IPS-NIHi7 (cell line): ENCODE data around the gene CRISPLD2.
A peak's percentile ranks its signal among the peaks of the same experiment; 100 is the strongest.

Experiments used
- DNase-seq: peaks from one replicate; pipeline ENCODE4 v3.0.0; 2012; ENCODE audit warnings: mixed read lengths; ENCODE audit errors: extremely low spot score

Gene CRISPLD2, protein sequence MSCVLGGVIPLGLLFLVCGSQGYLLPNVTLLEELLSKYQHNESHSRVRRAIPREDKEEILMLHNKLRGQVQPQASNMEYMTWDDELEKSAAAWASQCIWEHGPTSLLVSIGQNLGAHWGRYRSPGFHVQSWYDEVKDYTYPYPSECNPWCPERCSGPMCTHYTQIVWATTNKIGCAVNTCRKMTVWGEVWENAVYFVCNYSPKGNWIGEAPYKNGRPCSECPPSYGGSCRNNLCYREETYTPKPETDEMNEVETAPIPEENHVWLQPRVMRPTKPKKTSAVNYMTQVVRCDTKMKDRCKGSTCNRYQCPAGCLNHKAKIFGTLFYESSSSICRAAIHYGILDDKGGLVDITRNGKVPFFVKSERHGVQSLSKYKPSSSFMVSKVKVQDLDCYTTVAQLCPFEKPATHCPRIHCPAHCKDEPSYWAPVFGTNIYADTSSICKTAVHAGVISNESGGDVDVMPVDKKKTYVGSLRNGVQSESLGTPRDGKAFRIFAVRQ

DNA sequence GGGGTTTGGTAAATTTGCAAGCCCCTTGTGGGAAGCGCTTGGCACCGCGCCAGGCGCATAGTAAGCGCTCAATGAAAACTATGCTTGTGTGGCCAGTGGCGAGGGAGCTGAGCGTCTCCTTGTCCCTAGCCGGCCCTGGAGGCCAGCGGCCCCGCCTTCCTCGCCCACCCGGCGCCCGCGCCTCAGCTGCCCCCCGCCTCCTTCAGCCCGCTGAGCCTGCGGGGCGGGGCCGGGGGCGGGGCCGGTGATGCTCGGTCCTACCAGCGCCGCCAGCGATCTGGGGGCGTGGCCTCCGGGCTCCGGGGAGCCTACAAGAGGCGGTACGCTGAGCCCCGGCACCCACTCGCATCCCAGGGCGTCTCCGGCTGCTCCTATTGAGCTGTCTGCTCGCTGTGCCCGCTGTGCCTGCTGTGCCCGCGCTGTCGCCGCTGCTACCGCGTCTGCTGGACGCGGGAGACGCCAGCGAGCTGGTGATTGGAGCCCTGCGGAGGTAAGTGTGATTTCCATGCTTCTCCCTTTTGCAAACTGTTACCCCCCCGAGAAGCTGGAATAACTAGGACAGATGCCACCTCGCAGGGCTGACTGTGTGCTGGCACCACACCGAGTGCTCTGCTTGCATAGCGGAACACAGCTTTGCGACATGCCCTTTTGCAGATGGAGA, at the start of gene CRISPLD2:
CRISPLD2 (plus strand) TSS at position 342 of the 661 bp plus-strand sequence. CDS start 18,511 bp downstream, outside the sequence.
- peak; percentile 99 for DNase-seq

DNA sequence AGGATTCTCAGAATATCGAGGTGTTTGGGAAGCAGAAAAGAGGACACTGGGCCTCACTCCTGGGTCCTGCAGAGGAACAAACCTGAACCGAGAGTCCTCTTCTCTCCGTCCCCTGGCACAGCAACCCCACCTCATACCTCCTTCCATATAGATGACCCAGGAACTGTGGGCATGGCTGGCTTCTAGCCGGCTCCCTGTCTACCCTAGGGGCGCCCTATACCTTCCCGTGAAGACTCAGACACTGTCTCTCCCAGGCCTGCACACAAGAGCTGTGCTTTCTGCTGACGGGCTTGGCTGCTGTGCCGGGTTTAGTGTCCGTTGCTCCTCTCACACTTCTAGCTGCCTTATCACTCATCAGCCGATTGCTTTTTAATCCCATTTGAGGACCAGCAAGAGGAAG, 46.5 kb upstream of the CRISPLD2 start:
- no peak for DNase-seq

DNA sequence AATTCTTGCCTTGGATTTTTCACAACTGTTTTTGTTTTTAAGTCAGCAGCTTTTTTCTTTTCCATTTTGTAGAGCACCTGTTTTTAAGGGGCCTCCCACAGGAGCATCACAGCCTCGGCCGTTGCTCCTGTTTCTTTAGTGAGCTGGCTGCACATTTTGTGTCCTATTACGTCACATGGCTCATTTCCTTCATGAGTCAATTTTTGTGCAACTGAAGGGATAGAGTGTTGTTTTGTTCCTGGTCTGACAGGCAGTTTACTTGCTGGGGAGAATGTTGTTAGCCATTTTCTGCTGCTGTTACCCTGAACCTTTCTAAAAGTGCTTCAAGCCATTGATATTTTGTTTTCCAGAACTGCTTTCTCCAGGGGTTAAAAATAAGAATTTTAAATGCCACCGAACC, 45.0 kb upstream of the CRISPLD2 start:
- no peak for DNase-seq

DNA sequence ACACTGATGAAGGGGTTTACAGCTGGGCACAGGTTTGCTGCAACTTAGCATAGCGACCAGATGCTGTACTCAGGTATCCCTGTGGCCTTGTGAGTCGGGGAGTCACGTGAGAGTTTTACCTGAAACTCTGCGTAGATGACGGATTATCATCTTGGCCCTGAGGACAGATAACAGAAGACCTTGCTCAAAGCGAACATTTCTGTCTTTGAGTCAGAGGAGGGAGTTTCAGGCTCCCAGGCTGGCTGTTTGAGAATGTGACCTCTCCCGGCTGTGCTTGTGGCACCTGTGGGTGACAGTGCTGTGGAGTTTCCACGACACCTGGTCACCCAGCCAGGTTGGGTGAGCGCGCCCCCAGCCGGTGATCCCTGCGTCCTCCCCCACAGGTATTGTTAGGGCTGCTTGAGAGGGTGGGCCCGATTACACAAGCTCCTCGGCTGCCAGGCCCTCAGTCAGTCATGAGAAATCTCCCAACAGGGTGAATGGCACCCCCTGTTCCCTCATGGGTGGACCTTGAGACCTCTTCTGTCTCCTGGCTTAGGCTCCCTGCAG, 44.4 kb upstream of the CRISPLD2 start:
- no peak for DNase-seq

DNA sequence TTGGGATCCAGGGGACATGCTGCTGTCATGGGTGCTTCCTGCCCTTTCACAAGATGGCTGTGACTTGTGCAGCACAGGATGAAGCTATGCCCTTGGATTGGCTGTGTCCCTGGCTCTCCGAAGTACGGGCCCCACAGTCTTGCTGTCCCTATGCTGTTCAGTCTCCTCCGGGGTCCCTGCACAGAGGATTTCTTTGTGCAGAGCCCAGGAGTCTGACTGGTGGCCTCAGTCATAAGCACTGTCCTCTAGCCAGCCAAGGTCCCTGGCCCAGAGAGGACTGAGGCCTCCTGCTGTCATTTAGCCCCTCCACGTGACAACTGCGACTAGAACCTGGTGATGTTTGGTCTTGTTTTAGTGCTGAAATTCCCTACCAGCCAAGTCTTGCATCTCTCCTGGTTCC, 42.4 kb upstream of the CRISPLD2 start:
- DNase-seq = no peak

DNA sequence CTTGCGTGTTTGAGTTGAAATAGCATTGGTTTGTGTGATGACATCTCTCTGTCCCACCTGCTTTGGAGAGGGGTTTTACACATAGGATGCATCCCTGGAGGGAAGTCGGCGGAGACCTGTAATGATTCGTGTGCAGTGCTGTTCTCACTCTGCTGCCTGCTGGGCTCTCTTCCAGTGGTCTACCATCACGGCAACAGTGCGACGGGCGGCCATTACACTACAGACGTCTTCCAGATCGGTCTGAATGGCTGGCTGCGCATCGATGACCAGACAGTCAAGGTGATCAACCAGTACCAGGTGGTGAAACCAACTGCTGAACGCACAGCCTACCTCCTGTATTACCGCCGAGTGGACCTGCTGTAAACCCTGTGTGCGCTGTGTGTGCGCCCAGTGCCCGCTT, 41.1 kb upstream of the CRISPLD2 start:
- DNase-seq = no peak

DNA sequence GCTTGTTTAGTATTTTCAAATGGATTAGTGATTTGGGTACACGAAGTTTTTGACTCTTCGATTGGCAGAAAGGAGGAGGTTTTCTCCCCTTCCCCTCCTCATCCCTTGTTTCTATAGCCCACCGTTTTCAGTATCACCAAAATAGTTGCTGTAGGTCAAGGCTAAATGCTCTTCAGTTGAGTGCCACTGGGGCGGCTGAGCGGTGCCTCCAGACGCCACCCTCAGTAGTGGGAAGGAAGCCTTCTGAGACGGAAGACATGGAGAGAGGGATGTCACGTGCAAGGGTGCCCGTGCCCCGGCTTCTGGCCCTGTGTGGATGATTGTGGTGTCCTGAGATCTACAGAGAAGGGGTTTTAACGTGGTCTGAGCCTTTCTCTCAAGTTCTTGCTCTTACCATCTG, 39.7 kb upstream of the CRISPLD2 start:
- no peak for DNase-seq

DNA sequence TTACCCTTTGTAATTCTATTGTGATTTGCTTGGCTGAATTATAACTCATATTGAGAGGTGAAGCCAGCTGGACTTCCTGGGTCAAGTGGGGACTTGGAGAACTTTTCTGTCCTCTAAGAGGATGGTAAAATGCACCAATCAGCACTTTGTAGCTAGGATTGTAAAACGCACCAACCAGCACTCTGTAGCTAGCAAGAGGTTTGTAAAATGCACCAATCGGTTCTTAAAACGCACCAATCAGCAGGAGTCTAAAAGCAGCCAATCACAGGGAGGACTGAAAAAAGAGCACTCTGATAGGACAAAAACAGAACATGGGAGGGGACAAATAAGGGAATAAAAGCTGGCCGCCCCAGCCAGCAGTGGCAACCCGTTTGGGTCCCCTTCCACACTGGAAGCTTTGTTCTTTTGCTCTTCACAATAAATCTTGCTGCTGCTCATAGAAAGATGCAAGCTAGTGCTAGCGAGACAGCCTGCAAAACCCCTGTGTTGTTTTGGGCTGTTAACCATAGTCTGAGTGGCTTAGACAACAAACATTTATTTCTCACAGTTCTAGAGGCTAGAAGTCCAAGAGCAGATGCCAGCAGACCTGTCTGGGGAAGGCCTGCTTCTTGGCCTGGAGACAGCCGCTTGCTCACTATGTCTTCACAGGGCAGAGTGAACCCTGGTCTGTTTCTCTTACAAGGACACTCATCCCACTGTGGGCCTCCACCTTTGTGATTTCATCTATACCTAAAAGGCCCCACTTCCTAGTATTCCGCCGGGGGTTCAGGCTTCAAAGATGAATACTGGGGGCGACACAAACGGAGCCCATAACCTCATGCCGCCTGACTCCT, 39.0 kb upstream of the CRISPLD2 start:
- no peak for DNase-seq

DNA sequence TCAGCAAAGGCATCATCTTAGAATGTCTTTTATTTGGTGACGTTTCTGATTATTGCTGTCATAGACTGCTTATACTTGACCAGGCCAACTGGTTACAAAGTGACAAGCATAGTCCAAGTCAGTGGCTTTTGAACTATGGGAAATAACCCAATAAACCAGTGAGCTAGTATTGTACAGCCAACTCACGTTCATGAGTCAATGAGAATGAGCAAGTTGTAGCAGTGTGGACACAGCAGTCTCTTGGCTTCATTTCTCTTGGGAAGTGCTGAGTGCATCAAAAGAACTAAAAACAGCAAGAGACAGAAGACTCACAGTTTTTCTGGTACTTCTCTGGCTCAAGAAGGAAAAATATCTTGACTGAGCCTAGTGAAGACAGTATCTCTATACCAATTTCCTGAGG, 36.9 kb upstream of the CRISPLD2 start:
- DNase-seq = no peak

DNA sequence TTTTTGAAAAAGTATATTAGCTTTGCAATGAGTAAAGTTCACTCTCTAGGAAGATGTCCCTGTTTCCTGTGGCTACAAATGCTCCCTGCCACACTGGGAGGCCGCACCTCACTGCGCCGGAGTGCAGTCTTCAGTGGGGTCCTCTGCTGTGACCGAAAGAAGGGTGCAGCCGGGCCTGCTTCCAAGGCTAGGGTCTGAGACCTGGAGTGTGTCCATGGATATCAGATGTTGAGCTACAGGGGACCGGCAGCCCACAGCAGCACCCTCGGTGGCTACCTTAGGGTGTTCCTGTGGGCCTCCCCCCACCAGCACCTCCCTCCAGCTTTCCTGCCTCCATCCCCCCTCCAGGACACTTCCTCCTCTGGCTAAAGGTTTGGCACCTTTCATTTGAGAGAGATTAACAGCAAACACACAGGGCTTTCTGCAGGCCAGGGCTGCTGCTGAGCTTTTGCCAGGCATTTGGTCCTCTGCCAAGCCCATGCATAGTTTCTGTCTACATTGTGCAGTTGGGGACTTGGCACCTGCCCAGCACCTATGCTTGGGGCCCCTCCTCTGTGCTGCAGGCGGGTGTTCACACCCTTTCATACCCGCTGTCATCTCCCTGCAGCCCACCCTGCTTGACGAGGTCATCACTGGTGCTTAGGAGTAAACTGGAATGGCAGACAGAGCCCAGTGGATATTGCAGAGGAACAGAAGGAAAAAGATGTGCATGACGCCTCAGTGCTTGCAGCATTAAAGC, 33.8 kb upstream of the CRISPLD2 start:
- DNase-seq = no peak

DNA sequence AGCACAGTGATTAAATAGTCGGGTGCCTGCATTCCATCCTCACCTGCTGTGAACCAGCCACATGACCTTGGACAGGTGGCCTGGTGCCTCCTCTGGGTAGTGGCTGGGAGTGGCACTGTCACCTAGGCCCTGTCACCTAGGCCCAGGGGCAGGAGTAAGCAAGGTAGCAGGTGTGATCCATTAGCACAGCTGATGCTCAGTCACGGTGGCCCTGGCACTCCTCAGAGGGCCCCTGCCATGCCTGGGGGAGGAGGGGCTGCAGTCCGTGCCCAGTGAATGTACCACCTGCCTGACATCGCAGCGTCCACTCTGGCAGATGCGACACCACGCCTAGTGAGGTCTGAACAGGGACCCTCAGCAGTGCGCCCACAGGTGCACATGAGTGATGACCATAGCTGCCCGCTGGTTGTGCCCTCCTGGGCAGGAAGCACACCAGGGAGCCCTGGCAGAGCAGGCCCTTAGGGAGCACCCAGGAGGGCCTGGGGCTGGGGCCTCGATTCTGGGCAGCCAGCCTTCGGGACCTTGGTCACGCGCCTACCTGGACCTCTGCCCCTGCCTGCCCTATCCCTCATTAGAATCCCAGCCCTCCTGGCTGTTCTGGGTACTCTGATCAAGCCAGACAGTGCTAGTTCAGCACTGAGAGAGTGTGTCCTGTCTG, 33.1 kb upstream of the CRISPLD2 start:
- no peak for DNase-seq

DNA sequence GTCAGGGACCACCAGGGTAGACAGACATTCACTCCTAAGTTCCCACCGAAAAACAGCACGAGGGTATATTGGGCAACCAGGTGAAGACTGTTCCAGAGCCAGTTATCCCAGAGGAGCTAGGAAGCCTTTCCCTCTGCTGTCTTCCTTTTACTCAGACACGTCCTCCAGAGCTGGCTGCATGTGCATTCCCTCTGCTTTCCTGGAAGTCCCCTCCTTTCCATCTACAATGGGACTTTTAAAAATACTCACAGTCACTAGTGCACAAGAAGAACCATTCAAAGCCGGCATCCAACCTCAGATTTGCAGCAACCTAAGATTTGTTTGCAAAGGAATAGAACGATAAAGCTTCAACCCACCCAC, 32.5 kb upstream of the CRISPLD2 start:
- no peak for DNase-seq

DNA sequence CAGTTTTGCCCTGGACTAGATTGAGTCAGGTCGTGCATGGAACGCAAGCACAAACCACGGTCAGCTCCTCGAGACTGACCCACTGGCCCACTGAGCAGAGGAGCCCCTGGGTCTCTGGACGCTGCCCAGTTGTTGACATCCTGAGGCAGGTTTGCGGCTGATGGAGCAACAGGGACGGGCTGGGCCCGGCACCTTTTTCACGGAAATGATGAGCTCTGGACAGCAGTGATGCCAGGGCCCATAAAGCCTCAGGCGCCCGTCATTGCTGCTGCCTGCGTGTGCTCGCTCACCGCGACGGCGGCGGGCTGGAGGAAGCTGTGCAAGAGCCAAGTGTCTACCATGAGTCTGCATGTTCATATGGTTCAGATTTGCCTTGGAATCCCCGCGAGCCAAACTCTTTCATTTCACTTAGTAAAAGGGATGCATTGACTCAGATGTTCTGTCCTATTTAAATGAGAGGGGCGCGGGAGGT, 30.8 kb upstream of the CRISPLD2 start:
- DNase-seq = no peak

DNA sequence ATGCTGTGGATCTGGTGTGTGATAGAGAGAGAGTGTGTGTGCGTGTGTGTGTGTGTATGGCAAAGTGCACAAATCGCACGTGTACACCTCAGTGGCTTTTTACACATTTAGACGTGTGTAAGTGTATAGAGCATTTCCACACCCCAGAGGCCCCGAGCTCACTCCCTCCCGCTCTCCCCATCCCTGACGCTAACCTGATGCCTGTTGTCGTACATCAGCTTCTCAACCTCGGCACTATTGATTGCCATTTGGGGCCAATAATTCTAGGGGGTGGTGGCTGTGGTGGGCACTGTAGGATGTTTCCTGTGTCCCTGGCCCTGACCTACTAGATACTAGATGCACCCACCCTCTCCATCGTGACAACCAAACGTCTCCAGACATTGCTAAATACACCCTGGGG, 30.4 kb upstream of the CRISPLD2 start:
- no peak for DNase-seq

DNA sequence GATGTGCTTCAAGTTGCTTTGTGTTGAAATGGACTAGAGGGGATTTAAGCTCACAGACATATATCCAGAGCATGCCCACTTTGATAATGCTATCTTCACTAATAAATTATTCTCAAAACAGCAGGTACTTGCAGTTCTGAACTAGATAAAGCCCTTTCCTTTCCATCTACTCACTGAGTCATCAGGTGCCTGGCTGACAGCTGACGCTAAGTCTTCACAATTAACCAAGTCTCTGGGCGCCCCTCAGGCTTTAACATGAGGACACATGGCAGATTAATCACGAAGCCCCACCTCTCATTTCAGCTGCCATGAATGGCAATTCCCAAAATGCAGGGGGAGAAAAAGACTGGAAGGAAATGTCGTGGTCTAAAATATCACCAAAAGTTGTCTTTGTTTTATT, 29.5 kb upstream of the CRISPLD2 start:
- DNase-seq = no peak

DNA sequence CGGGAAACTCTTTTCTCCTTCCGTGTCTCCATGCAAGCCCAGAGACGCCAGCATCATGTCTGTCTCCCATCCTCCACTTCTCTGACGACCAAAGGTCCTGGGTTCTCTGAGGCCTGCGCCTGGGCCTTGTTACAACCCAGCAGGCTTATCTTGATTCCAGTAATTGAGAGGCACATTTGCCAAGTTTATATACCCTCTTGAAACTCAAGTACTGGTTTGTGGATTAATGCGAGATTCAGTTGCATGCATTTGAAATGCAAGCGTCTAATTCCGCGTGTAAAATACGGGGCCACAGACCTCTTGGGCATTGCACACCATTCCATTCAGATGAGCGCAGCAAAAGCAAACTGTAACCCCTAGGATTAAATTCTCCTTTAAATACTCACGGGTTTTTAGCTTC, 28.7 kb upstream of the CRISPLD2 start:
- no peak for DNase-seq

DNA sequence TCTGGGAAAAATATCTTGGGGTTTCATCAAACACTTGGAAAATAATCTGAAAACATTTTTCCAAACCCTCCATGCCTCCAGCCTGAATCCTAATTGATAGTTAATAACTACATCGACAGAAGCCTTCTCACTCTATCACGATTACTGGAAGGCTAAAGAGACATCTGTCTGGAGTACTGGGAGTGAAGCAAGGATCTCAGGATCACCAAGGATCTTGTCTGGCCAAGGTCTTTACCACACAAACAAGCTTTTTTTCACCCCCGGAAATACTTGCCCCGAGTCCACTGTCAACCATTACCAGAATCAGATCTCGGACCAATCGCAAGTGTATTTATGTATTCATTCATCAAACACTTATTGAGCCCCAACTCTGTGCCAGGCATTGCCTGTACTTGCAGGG, 28.3 kb upstream of the CRISPLD2 start:
- no peak for DNase-seq

DNA sequence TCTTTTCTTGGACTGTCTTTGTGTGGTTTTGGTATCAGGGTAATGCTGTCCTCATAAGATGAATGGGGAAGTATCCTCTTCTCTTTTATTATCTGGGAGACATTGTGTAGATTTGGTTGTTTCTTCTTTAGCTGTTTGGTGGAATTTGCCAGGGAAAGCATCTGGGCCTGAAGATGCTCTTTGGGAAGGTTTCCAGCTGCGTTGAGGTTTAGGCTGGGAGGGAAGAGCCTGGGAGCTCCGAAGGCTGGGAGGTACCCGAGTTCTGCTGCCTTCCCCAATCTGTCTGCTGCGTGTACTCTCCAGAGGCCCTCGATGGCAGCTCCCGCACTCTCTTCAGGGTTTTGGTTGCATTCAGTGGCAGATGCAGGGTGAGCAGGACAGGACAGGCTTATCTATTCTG, 25.6 kb upstream of the CRISPLD2 start:
- no peak for DNase-seq

DNA sequence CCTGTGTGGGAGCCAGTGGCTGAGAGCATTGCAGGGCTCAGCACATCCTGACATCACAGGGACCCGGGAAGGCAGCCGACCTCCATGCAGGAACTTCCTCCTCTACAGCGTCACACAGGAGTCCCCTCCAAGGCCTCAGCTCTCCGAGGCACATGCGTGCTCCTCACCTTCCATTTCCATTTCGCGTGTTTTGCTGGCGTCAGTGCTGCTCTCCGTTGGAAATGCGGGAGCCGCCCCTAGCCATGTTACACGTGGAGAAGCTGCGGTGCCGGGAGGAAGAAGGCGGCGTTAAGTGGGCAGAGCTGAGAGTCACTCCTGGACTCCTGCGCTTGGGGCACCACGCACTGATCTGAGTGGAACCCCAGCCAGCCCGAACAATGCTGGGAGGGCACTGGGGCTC, 25.2 kb upstream of the CRISPLD2 start:
- no peak for DNase-seq

DNA sequence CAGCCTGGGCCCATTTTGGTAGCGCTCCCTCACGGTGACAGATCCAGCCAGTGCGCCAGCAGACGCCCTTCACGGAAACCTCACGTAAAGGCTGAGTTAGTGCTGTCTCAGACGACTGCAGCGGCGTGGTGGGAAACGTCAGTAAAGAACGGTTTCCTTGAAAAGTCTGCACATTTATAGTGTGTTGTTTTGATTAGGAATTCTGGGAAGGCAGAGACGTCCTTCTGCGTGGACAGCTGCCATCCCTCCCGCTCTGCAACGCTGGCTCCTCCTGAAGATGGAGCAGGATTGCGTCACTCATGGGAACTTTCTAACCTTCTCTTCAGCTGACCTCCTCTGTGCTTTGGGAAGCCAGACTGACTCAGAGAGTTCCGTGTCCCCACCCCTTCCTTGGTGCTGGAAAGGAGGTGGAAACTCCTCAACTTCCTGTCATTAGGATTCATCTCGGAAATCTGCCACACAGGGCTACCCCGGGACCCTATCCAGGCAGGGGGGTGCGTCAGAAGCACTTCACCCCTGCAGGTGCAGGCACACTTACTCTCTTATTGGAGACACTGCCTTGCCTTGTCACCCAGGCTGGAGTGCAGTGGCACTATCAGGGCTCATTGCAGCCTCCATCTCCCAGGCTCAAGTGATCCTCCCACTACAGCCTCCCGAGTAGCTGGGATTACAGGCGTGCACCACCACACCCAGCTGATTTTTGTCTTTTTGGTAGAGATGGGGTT, 24.3 kb upstream of the CRISPLD2 start:
- no peak for DNase-seq
